RWPE1 (cell line): ENCODE results near the gene KIAA1217.
"Not testable (repeated sequence)": the region's sequence is repeated elsewhere in the genome, so short reads cannot be mapped to it uniquely, and the experiment has no call there.

Experiments used
- CTCF ChIA-PET: fragments of 350-600 bp; sonication (Branson Sonifier 250); formaldehyde crosslinking; extraction: SDS; loops from one replicate; lab custom pipeline; 2021; lab: Yijun Ruan, JAX
- POLR2A ChIA-PET: fragments of 400-600 bp; formaldehyde crosslinking; extraction: SDS; loops from one replicate; lab custom pipeline; 2020; ENCODE audit warnings: antibody characterized with exemption; ENCODE audit not compliant: low non-redundant PET; lab: Yijun Ruan, JAX
- DNase-seq: peaks from one replicate; pipeline ENCODE4 v3.0.0; 2012; ENCODE audit warnings: low spot score
- H3K27ac ChIP-seq: fragments of 450-650 bp; 2 replicates; pipeline ENCODE4 v1.5.1; 2017
- CTCF ChIP-seq: fragments of 450-650 bp; conservative IDR thresholded peaks from 2 replicates; pipeline ENCODE4 v1.5.1; 2017; ENCODE audit warnings: low read depth, mild to moderate bottlenecking

The KIAA1217 gene

GRCh38 chr10:24318517-24318916 is 109.6 kb downstream of the KIAA1217 start:
- no peak overlapping the region for H3K27ac ChIP-seq
- TF ChIP-seq CTCF, result no peak
- ChIA-PET CTCF (interaction anchor here (0.6 to 1.4 kb wide), 3 partner anchors 19 to 51 kb away, joined by 3 to 7 read pairs (median 3); no protein-coding TSS in a partner anchor), POLR2A (no interaction called here)
- no peak for DNase-seq

- ChIA-PET POLR2A (no interaction called here), CTCF (no interaction called here)
- H3K27ac ChIP-seq, result no peak overlapping the region
- no peak for DNase-seq
- TF ChIP-seq CTCF, result no peak
These were observed 111.4 kb downstream of the KIAA1217 start for GRCh38 chr10:24320373-24320772.

- TF ChIP-seq CTCF, result no peak
- POLR2A ChIA-PET, result no interaction called here
- peak; percentile 34 for DNase-seq
- CTCF ChIA-PET, result no interaction called here
- peak overlapping the region; percentile 88 for H3K27ac ChIP-seq
These were observed 115.7 kb downstream of the KIAA1217 start for GRCh38 chr10:24324651-24325050.

- peak; percentile 45 for DNase-seq
- H3K27ac ChIP-seq, result peak overlapping the region; percentile 84
- no peak for TF ChIP-seq CTCF
- ChIA-PET CTCF (interaction anchor here (0.7 kb wide), 1 partner anchor 14 kb away, joined by 3 read pairs; no protein-coding TSS in a partner anchor), POLR2A (no interaction called here)
These were observed 122.5 kb downstream of the KIAA1217 start for GRCh38 chr10:24331457-24331856.

GRCh38 chr10:24333736-24334135 is 124.8 kb downstream of the KIAA1217 start:
- H3K27ac ChIP-seq, result no peak overlapping the region
- no peak for TF ChIP-seq CTCF
- DNase-seq, result no peak
- CTCF ChIA-PET, result interaction anchor here (0.9 kb wide), 1 partner anchor 27 kb away, joined by 3 read pairs; no protein-coding TSS in a partner anchor
- POLR2A ChIA-PET, result no interaction called here

GRCh38 chr10:24334279-24334939 is 125.5 kb downstream of the KIAA1217 start:
- ChIA-PET CTCF (interaction anchor here (0.9 kb wide), 1 partner anchor 26 kb away, joined by 3 read pairs; no protein-coding TSS in a partner anchor), POLR2A (no interaction called here)
- DNase-seq, result no peak
- H3K27ac ChIP-seq, result no peak overlapping the region
- TF ChIP-seq CTCF, result no peak

GRCh38 chr10:24337723-24338122 is 128.8 kb downstream of the KIAA1217 start:
- H3K27ac ChIP-seq, POLR2A ChIA-PET, DNase-seq, CTCF ChIA-PET: not testable (repeated sequence)
